MM.1S (cell line): ENCODE measurements around the gene AGBL4.

Experiments
- DNase-seq: peaks from one replicate; pipeline ENCODE4 v3.0.0-alpha.2; 2015
- H2AFZ ChIP-seq: fragments of 300-600 bp; sonication (generic); 2 replicates; pipeline ENCODE4 v1.6.0; 2016; ENCODE audit warnings: antibody characterized with exemption, low read length
- H3F3A ChIP-seq: fragments of 300-600 bp; sonication (generic); 2 replicates; pipeline ENCODE4 v1.6.1; 2016; ENCODE audit warnings: mild to moderate bottlenecking, antibody characterized with exemption, low read length, moderate library complexity, mixed read lengths; ENCODE audit not compliant: insufficient read depth
- H3K27ac ChIP-seq: fragments of 300-600 bp; sonication (generic); 2 replicates; pipeline ENCODE4 v1.5.1; 2016; ENCODE audit warnings: mild to moderate bottlenecking, low read length
- H3K27me3 ChIP-seq: fragments of 300-600 bp; sonication (generic); replicated peaks from 2 replicates; pipeline ENCODE4 v1.6.0; 2016; ENCODE audit warnings: low read length; ENCODE audit not compliant: insufficient read depth
- H3K36me3 ChIP-seq: fragments of 300-600 bp; sonication (generic); replicated peaks from 2 replicates; pipeline ENCODE4 v1.6.1; 2016; ENCODE audit warnings: mild to moderate bottlenecking, low read length, mixed read lengths; ENCODE audit not compliant: insufficient read depth
- H3K4me1 ChIP-seq: fragments of 300-600 bp; sonication (generic); 2 replicates; pipeline ENCODE4 v1.6.1; 2016; ENCODE audit warnings: low read length, mixed read lengths
- H3K4me2 ChIP-seq: fragments of 300-600 bp; sonication (generic); 2 replicates; pipeline ENCODE4 v1.6.0; 2016; ENCODE audit warnings: low read depth, low read length
- H3K4me3 ChIP-seq: fragments of 300-600 bp; sonication (generic); 2 replicates; pipeline ENCODE4 v1.5.1; 2016; ENCODE audit warnings: low read length, mixed read lengths
- H3K79me2 ChIP-seq: fragments of 300-600 bp; sonication (generic); 2 replicates; pipeline ENCODE4 v1.6.1; 2016; ENCODE audit warnings: mixed run types, low read length, mixed read lengths
- H3K9ac ChIP-seq: fragments of 300-600 bp; sonication (generic); 2 replicates; pipeline ENCODE4 v1.6.1; 2016; ENCODE audit warnings: low read length, mixed read lengths
- H3K9me2 ChIP-seq: fragments of 300-600 bp; sonication (generic); replicated peaks from 2 replicates; pipeline ENCODE4 v1.6.1; 2016; ENCODE audit warnings: mild to moderate bottlenecking, low read length, mixed read lengths; ENCODE audit not compliant: insufficient read depth
- H3K9me3 ChIP-seq: fragments of 300-600 bp; sonication (generic); replicated peaks from 2 replicates; pipeline ENCODE4 v1.6.1; 2016; ENCODE audit warnings: mild to moderate bottlenecking, low read length, mixed read lengths; ENCODE audit not compliant: insufficient read depth
- H4K20me1 ChIP-seq: fragments of 300-600 bp; sonication (generic); 2 replicates; pipeline ENCODE4 v1.6.1; 2016; ENCODE audit warnings: mild to moderate bottlenecking, low read length, moderate library complexity, mixed read lengths; ENCODE audit not compliant: insufficient read depth
- CTCF ChIP-seq: fragments of 300-600 bp; sonication (generic); IDR thresholded peaks from 2 replicates; pipeline ENCODE4 v1.5.1; 2016; ENCODE audit warnings: antibody characterized with exemption, low read length, mixed read lengths
- EZH2 ChIP-seq: fragments of 300-600 bp; sonication (generic); optimal IDR thresholded peaks from 2 replicates; pipeline ENCODE3; 2017; ENCODE audit warnings: low read depth, mild to moderate bottlenecking, antibody characterized with exemption, low read length, mixed read lengths
- EZH2phosphoT487 ChIP-seq: fragments of 300-600 bp; sonication (generic); IDR thresholded peaks from 2 replicates; pipeline ENCODE4 v1.6.1; 2018; ENCODE audit warnings: antibody characterized with exemption, low read length

The AGBL4 gene

DNA sequence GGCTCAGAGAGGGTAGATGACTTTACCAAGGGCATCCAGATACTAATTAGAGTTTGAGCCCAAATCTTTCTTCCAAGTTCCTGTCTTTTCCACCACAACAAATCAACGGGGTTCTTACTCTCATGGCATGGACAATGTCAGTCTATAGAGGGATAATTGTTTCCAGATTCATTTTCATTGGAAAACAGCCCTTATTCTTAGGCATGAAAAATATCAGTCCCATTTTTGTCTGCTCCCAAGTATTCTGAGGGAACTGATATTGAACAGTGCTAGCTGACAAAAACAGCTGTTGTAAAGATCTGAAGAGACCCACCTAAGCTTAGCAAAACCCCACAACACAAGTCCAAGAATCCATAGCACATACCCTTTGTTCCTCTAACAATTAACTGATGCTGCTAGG, 898.0 kb downstream of the AGBL4 start:
- Histone ChIP-seq H3F3A (no peaks in the 10 kb centered on the region), H3K9ac (no peak overlapping the region), H3K27ac (no peak overlapping the region), H3K36me3 (no peaks in the 10 kb centered on the region), H2AFZ (no peak overlapping the region), H3K9me3 (no peaks in the 10 kb centered on the region), H3K4me1 (no peaks in the 10 kb centered on the region), H4K20me1 (no peaks in the 10 kb centered on the region), H3K27me3 (no peaks in the 10 kb centered on the region), H3K4me3 (no peak overlapping the region), H3K4me2 (no peak overlapping the region), H3K79me2 (no peaks in the 10 kb centered on the region), H3K9me2 (no peaks in the 10 kb centered on the region)
- DNase-seq: no peak
- TF ChIP-seq EZH2phosphoT487 (no peak), CTCF (no peak), EZH2 (no peak)

GRCh38 chr1:49111931-49112330, 911.8 kb downstream of the AGBL4 start:
- Histone ChIP-seq H3K79me2 (no peaks in the 10 kb centered on the region), H3K4me3 (no peak overlapping the region), H3K4me2 (no peak overlapping the region), H3K9ac (no peak overlapping the region), H3K4me1 (no peaks in the 10 kb centered on the region), H3K9me3 (no peaks in the 10 kb centered on the region), H3K27me3 (no peaks in the 10 kb centered on the region), H3F3A (no peaks in the 10 kb centered on the region), H4K20me1 (no peaks in the 10 kb centered on the region), H3K36me3 (no peaks in the 10 kb centered on the region), H3K9me2 (no peaks in the 10 kb centered on the region), H2AFZ (no peak overlapping the region), H3K27ac (no peak overlapping the region)
- no peak for TF ChIP-seq EZH2phosphoT487
- TF ChIP-seq EZH2: no peak
- no peak for TF ChIP-seq CTCF
- no peak for DNase-seq

GRCh38 chr1:49106445-49106844, 917.3 kb downstream of the AGBL4 start:
- Histone ChIP-seq H4K20me1 (no peaks in the 10 kb centered on the region), H2AFZ (no peak overlapping the region), H3K4me2 (no peak overlapping the region), H3K9ac (no peak overlapping the region), H3K9me3 (no peaks in the 10 kb centered on the region), H3K9me2 (no peaks in the 10 kb centered on the region), H3K27ac (no peak overlapping the region), H3K27me3 (no peaks in the 10 kb centered on the region), H3K4me1 (peaks cover 8% of the 10 kb centered on the region), H3K79me2 (no peaks in the 10 kb centered on the region), H3K36me3 (no peaks in the 10 kb centered on the region), H3K4me3 (no peak overlapping the region), H3F3A (no peaks in the 10 kb centered on the region)
- no peak for DNase-seq
- no peak for TF ChIP-seq EZH2phosphoT487
- no peak for TF ChIP-seq EZH2
- no peak for TF ChIP-seq CTCF
